GM18526 (cell line): ENCODE results near the gene IMMP2L.

Source experiments
- POLR2A ChIP-seq: IDR thresholded peaks from 3 replicates; pipeline ENCODE4 v1.6.1; 2011; ENCODE audit not compliant: insufficient read length; ENCODE audit errors: extremely low read depth

The IMMP2L gene

DNA sequence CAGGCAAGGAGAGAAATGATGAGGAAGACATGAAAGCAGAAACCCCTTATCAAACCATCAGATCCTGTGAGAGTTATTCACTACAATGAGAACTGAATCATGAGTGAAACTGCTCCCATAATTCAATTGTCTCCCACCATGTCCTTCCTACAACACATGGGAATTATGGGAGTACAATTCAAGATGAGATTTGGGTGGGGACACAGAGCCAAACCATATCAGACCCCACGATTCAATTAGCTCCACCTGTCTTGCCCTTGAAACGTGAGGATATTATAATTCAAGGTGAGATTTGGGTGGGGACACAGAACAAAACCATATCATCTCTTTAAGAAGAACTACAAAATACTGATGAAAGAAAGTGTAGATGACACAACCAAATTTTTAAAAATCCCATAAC is 128.9 kb downstream of the IMMP2L start:
- no peak for TF ChIP-seq POLR2A

DNA sequence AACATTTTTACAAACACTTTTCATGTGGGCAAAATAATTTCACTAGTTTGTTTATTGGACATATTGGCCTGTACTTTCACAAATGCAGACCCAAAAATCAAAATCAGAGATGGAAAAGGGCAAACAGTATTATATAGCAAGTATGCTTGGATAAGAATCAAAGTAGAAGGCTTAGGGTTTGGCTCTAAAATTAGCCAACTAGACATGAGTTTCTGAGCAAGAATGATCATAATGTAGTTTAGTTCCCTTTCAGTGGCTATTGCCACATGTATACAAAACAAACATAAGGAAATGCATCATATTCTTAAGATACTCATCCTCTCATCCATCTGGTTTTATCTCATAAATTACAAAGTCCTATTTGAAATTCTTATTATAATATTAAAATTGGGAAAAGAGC is 132.5 kb downstream of the IMMP2L start:
- TF ChIP-seq POLR2A: no peak

DNA sequence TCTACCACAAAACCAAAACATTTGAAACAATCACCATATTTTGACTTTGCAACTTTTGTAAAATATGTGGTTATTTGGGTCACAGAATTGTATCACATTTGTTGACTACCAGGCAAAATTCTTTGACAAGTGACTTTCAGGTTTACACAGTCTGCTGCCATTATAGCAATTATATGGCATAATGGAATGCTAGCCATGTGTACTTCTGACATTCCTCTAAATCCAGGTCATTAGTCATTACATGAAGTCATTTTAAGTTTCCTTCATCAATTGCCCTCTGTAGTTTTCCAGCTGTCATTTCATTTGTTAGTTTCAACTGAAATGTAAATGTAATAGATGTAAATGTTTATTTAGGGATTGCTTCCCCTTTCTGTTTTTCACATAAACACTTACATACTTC is 137.5 kb downstream of the IMMP2L start:
- TF ChIP-seq POLR2A: no peak

DNA sequence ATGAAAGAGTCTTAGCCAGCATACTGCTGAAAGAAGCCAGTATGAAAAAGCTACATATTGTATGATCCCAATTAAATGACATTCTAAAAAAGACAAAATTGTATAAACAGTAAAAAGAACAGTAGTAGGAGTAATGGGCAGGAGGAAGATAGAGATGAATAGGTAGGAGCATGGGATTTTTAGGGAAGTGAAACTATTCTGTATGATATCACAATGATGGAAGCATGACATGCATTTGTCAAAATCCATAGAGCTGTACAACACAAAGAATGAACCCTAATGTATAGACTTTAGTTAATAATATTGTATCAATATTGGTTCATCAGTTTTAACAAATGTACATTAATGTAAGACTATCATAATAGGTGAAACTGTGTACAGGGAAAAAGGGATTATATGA is 147.9 kb downstream of the IMMP2L start:
- no peak for TF ChIP-seq POLR2A

DNA sequence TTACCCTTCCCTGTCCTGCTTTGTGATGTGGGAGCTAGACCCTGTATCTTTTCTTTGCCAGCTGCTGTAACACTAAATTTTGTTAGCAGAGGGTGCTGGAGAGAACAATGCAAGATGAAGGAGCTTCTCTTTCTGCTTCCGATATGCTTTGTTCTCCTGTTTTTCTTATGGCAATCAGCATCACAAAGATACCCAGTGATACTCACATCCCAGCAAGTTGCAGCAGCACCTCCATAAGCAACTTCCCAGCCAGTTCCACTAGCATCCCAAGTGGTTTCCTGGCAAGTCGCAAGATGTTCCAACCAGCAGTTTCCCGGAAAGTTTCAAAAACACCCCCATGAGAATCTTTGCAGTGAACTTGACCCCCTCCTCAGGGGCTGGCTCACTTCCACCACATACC is 148.6 kb downstream of the IMMP2L start:
- no peak for TF ChIP-seq POLR2A

DNA sequence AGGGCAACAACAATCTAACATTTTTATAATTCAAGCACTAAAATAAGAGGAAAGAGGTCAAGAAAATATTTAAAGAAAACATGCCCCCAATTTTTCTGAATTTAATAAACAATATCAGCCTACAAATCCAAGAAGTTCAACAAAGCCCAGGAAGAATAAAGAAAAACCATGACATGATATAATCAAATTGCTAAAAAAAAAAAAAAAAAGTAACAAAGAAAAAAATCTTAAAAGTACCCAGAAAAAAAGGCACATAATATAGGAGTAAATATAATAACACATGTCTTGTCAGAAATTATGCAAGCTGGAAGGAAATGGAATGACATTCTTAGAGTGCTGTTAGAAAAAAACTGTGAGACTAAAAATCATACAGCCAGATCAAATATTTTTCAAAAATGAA is 151.4 kb downstream of the IMMP2L start:
- TF ChIP-seq POLR2A: no peak

DNA sequence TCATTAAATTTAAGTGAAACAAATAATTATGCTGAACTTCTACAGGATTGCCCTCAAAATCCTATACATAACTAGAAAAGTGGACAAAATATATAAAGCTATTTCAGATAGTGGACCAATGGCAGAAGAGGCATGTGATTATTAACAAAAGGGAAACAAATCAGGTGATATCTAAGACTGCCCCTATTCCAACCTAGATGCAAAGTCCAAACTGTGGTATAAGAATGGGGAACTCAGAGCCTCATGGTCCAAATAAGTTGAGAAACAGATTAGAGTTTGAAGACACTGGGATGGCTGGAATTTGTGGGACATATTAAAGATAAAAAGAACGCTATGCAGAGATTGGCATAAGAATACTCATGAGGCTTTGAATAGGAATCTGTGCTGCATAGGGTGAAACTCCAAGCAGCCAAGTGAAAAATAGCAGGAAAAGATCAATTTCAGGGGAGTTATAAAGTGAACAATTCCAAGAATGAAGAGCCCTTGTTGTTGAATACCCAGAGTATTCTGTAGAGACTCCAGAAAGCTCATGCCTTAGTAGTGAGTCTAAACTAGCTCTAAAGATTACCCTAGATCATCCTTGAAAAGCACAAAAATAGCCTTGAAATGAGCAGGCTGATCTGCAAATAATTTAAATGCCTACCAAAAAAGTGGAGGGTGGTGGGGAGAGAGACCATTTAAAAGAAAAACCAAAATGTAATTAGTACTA is 152.4 kb downstream of the IMMP2L start:
- no peak for TF ChIP-seq POLR2A

DNA sequence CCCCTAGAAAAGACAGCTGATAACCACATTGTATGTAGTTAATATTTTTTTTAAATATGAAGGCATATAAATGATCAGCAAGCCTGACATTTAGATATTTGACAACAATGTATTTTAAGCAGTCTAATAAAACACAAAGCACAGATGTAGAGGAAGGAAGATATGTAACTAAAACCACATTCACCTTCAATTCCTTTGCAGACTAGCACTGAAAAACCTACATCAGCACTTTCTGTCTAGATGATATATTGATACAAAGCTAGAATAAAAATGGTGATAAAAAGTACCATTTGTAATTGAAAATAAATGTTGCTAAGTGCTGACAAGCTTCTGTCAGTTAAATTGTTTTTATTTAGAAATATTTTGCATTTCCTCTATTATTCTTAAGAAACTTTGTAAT is 153.6 kb downstream of the IMMP2L start:
- no peak for TF ChIP-seq POLR2A

DNA sequence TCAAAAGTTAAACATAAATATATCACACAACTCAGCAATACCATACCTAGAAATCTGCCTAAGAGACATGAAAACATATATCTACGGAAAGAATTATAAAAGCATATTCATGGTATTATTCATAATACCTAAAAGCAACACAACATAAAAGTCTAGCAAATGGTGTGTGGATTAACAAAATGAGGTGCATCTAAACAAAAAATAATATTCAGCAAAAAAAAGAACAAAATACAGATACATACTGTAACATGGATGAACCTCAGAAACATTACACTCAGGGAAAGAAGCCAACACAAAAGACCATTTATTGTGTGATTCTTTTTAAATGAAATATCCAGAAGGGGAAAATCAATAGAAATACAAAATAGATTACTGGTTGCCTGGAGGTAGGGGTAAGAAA is 155.0 kb downstream of the IMMP2L start:
- TF ChIP-seq POLR2A: no peak

DNA sequence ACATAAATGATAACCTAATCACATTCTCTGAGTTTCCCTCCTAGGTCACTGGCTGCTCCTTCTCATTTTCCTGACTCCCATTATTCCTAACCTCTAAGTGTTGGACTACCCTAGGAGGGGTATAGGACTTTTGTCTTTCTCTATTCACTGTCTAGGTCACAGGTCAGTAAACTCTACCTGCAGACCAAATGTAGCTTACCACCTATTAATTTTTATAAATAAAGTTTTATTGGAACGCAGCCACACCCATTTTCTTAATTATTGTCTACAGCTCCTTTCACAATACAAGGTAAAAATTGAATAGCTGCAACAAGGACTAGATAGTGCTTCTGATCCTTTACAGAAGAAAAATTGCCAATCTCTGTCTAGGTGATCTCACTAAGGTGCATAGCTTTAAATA is 156.7 kb downstream of the IMMP2L start:
- no peak for TF ChIP-seq POLR2A

DNA sequence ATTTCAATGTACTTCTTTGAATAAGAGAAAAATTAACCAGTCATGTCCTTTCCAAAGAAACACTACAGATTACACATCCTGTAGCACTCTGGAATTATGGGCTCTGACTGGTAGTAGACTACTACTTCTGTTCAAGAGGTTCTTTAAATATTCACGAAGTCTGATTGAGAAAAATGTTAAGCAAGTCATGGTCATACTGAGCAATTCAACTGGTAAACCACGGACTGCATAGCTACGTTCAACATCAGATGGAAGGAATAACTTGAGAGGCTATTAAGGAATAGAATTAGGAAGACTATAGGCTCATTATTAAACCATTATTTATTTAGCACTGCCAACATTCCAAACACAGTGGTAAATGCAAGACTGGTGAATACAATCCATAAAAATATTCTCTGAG is 160.8 kb downstream of the IMMP2L start:
- TF ChIP-seq POLR2A: no peak

DNA sequence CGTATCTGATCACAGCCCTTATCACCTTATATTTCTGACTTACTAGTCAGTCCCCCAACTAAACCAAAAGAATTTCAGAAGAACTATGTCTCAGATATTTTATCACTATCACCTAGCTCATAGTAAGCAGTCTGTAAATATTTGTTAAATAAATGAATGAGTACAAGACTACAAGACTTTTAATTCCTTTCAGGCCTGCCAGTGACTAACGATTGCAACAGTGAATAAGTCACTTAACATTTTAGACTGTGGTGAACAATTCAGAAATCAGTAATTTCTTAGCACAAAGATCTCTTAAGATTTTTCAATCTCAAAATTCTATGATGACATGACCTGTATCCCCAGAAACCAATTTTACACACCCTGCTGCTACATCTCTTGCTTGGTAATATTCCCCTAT is 162.2 kb downstream of the IMMP2L start:
- no peak for TF ChIP-seq POLR2A

DNA sequence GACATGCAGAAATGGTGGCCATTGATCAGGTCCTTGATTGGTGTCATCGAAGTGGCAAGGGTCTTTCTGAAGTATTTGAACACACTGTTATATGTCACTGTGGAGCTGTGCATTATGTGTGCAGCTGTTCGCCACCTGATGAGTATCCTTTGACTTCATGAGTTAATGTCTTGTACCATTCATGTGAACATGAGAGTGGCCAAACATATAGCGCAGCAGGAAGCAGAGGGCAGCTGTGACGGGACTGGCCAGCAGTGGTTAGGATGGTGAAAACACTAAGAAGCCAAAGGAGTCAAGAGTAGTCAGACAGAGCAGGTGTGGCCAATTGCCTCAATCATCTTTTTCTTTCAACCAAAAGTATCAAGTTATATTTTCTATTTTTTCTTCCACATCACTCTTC is 167.4 kb downstream of the IMMP2L start:
- TF ChIP-seq POLR2A: no peak

DNA sequence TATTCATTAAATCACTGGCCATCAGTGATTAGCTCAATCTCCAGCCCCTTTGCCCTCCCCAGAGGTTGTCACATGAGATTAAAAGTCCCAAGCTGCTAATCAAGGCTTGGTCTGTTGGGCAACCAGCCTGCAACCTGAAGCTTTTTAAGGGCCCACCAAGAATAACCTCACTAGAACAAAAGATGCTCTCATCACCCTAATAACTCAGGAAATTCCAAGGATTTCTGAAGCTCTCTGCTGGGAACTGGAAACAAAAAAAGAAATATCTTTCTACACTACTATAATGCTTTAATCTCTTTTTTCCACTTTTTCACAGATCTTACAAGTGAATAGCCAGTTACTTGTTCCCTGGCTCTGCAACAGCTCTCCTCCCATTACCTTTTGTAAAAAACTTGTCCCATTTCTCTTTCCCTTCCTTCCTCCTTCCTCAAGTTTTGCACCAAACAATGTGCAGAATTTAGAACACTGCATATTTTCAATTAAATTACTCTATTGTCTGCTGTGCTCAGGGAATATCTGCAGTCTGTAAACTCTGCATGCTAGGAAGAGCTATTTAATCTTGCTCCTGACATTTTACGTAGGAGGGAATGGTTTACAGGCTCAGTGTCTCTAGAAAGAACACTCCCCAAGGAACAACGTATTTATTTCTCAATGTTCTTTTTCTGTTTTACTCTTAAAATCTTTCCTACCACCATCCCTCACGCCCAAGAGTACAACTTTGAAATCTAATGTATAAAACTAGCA is 169.1 kb downstream of the IMMP2L start:
- no peak for TF ChIP-seq POLR2A

DNA sequence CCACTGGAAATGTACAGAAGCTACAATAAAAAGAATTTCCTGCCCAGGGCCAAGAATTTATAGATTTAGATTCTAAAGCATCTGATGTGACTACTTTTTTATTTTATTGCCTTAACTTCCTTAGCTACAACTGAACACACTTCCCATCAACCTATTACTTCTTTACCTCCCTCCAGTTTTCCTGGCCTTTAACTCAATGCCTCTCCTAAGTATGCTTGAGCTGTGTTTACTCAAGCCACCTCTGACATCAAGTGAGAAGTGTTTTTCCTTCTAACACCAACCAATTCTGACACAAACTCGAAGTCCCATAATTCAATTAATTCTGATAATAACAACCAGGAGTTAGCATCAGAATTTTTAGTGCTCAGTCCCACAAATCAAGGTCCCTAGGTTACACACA is 170.0 kb downstream of the IMMP2L start:
- no peak for TF ChIP-seq POLR2A

DNA sequence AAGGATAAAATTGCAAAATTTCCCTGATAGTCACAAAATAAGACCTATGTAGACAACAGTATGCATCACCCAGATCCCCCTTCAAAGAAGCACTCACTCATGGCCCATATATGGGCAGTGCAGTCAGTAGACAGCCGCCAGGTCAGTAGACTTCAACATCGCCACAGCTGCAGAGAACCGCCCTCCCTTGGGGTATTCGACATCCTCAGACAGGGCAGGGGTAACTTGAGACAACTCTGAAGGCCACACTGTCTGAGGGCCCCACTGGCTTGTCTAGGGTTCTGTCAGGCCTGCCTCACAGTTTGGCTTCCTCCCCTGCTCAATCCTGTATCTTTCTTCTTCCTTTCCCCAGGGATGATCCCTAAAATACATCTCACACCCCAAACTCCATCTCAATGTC is 172.3 kb downstream of the IMMP2L start:
- TF ChIP-seq POLR2A: no peak

DNA sequence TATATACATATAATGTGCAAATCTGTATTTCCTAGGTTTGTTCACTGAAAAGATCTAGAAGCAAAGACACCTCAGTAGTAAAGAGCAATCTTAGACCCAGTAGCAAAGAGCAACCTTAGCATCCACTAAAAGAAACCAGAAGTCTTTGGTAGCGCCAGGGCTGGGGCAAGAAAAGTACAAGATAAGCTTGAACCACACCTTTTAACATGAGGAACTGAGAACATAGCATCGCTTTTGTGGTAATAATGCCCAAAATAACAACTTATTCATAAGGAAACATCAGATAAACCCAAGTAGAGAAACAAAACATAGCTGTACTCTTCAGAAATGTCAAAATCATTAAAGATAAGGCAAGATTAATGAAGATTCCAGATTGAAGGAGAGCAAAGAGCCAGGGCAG is 173.4 kb downstream of the IMMP2L start:
- TF ChIP-seq POLR2A: no peak

DNA sequence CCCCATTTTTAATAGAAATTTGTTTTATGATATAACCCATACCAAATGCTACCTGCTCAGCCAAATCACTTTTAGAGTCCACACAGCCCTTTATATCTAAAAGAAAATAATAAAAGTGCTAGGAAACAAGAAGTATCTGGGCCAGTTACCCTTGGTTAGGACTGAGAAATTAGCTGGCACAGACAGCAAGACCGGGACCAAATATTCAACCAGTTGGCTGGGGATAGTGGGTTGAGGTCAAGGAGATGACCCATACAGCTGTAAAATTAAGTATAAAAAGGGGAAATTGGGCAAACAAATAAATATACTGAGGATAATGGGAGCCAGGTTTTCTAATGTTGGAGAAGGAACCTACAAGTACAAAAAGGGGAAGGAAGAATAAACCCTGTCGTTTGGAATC is 174.3 kb downstream of the IMMP2L start:
- TF ChIP-seq POLR2A: no peak
